H1 (cell line): ENCODE data around the gene CST5. TPM values are rescaled to one million over a fixed set of nuclear protein-coding genes. Genes with fewer than 3 reads are reported as not detected.

Source experiments
- BCL11A ChIP-seq, 2 experiments: IDR thresholded peaks; one replicate each; pipeline ENCODE4 v1.6.1; 2011; ENCODE audit warnings: low read depth in 2 of 2, low read length in 2 of 2, mild to moderate bottlenecking in 2 of 2
- CHD2 ChIP-seq: IDR thresholded peaks from 2 replicates; pipeline ENCODE4 v1.6.1; 2012; ENCODE audit warnings: low read length, improper control_type of control experiment
- CTCF ChIP-seq, 3 experiments: IDR thresholded peaks; 1 replicate in 2 of 3; 2 replicates in 1 of 3; pipeline versions ENCODE4 v1.5.1 to v1.6.1; 2011; ENCODE audit warnings: low read length in 3 of 3, mild to moderate bottlenecking in 3 of 3, inconsistent platforms in 2 of 3, low read depth in 1 of 3, moderate library complexity in 1 of 3; ENCODE audit not compliant: insufficient read depth in 1 of 3; ENCODE audit errors: control extremely low read depth in 1 of 3
- POU5F1 ChIP-seq: IDR thresholded peaks from 2 replicates; pipeline ENCODE4 v1.6.1; 2011; ENCODE audit warnings: low read depth, mild to moderate bottlenecking, low read length, moderate library complexity
- RAD21 ChIP-seq, 2 experiments: IDR thresholded peaks in 1 of 2; conservative IDR thresholded peaks in 1 of 2; 2 replicates each; pipeline ENCODE4 v1.6.1; 2011; ENCODE audit warnings: low read depth in 2 of 2, low read length in 2 of 2, improper control_type of control experiment in 1 of 2, inconsistent platforms in 1 of 2, mild to moderate bottlenecking in 1 of 2, moderate library complexity in 1 of 2
- SUZ12 ChIP-seq: fragments of 200-600 bp; sonication (generic); IDR thresholded peaks from 2 replicates; pipeline ENCODE4 v1.6.1; 2012; ENCODE audit warnings: mild to moderate bottlenecking, inconsistent platforms, low read length, moderate library complexity, mixed read lengths
- TAF7 ChIP-seq: optimal IDR thresholded peaks from 2 replicates; pipeline ENCODE3; 2011; ENCODE audit warnings: low read depth, mild to moderate bottlenecking, inconsistent platforms, low read length, moderate library complexity, borderline replicate concordance
- TEAD4 ChIP-seq: IDR thresholded peaks from 2 replicates; pipeline ENCODE4 v1.6.1; 2012; ENCODE audit warnings: low read depth, low read length, inconsistent platforms, mixed read lengths
- USF2 ChIP-seq: IDR thresholded peaks from 2 replicates; pipeline ENCODE4 v1.6.1; 2011; ENCODE audit warnings: low read length, improper control_type of control experiment
- polyA plus RNA-seq, 7 experiments: library from polyadenylated mRNA; depleted of rRNA in 3 of 7; stranded (reverse) in 5 of 7; unstranded in 2 of 7; fragments of >200 nt in 5 of 7; fragments of 200-250 nt in 2 of 7; gene quantifications; 1 replicate in 5 of 7; 2 replicates in 1 of 7; 4 replicates in 1 of 7; pipeline versions ENCODE4 v1.2.1 to v1.2.3, GENCODE V29; 2011 to 2013; ENCODE audit warnings: missing spikeins in 2 of 7, mixed read lengths in 2 of 7
- total RNA-seq: library from RNA; stranded (reverse); fragmentation: NEBNext Ultra II Directional; extraction: Animal tissue kit (Norgen Biotek cat#: 25700); gene quantifications from 2 replicates; pipeline ENCODE4 v1.2.1, GENCODE V29; 2021

Gene CST5
- total and polyA plus RNA-seq, 2 of the 8 experiments (the other 6 are each of a cell fraction or from before 2014, with no cell fraction given) = not detected

GRCh38 chr20:23879328-23879798 is at the start of gene CST5 (continued):
- TF ChIP-seq CTCF (IDR thresholded peaks at IDR 0.05; ENCODE audit: control extremely low read depth in 1 of 3, insufficient read depth in 1 of 3, low read depth in 1 of 3, low read length in 3 of 3) (no peak), RAD21 (IDR thresholded peaks at IDR 0.05 in 1 of 2, conservative IDR thresholded peaks at IDR 0.05 in 1 of 2; ENCODE audit: low read depth in 2 of 2, low read length in 2 of 2) (no peak), USF2 (no peak), SUZ12 (no peak), TEAD4 (no peak), TAF7 (no peak), CHD2 (no peak), POU5F1 (no peak), BCL11A (IDR thresholded peaks at IDR 0.05; ENCODE audit: low read depth in 2 of 2, low read length in 2 of 2) (no peak)
